Neural cell (in vitro differentiated cells): ENCODE data around the gene SIPA1L2. TPM values are rescaled to one million over a fixed set of nuclear protein-coding genes. Genes with fewer than 3 reads are reported as not detected.

Source experiments
- H2AFZ ChIP-seq: fragments of 200-600, 300-800 bp; sonication (generic), shearing (Covaris generic); 2 replicates; pipeline ENCODE4 v1.6.0; 2014; ENCODE audit warnings: low read depth, mild to moderate bottlenecking, antibody characterized with exemption, low read length, moderate library complexity
- H3F3A ChIP-seq: fragments of 200-600 bp; shearing (Covaris generic); 2 replicates; pipeline ENCODE4 v1.6.1; 2016; ENCODE audit warnings: mild to moderate bottlenecking, moderate library complexity, mixed read lengths, antibody characterized with exemption, low read length; ENCODE audit not compliant: insufficient read depth, poor library complexity, severe bottlenecking
- H3K27ac ChIP-seq: fragments of 200-600, 300-800 bp; sonication (generic), shearing (Covaris generic); 2 replicates; pipeline ENCODE4 v1.5.1; 2014; ENCODE audit warnings: mild to moderate bottlenecking, low read length, moderate library complexity
- H3K27me3 ChIP-seq: fragments of 300-800, 200-600 bp; sonication (generic), shearing (Covaris generic); 2 replicates; pipeline ENCODE4 v1.6.0; 2014; ENCODE audit warnings: mild to moderate bottlenecking, low read depth, low read length, moderate library complexity; ENCODE audit not compliant: insufficient read depth
- H3K36me3 ChIP-seq: fragments of 300-800, 200-600 bp; sonication (generic), shearing (Covaris generic); 2 replicates; pipeline ENCODE4 v1.5.1; 2014; ENCODE audit warnings: mild to moderate bottlenecking, antibody characterized with exemption, low read length, moderate library complexity; ENCODE audit not compliant: insufficient read depth
- H3K4me2 ChIP-seq: fragments of 300-800, 200-600 bp; sonication (generic), shearing (Covaris generic); 2 replicates; pipeline ENCODE4 v1.6.0; 2014; ENCODE audit warnings: mild to moderate bottlenecking, low read length
- H3K4me3 ChIP-seq: fragments of 300-800, 200-600 bp; sonication (generic), shearing (Covaris generic); 2 replicates; pipeline ENCODE4 v1.5.1; 2014; ENCODE audit warnings: mild to moderate bottlenecking, low read length, moderate library complexity
- H3K79me2 ChIP-seq: fragments of 200-600 bp; shearing (Covaris generic); replicated peaks from 2 replicates; pipeline ENCODE4 v1.6.0; 2014; ENCODE audit warnings: mild to moderate bottlenecking, low read length, moderate library complexity; ENCODE audit not compliant: insufficient read depth
- H3K9ac ChIP-seq: fragments of 300-800, 200-600 bp; sonication (generic), shearing (Covaris generic); 2 replicates; pipeline ENCODE4 v1.6.1; 2016; ENCODE audit warnings: mild to moderate bottlenecking, low read length, mixed read lengths
- H3K9me2 ChIP-seq: fragments of 200-600 bp; shearing (Covaris generic); 2 replicates; pipeline ENCODE4 v1.6.1; 2016; ENCODE audit warnings: mild to moderate bottlenecking, low read length, mixed read lengths; ENCODE audit not compliant: insufficient read depth
- H3K9me3 ChIP-seq: fragments of 200-600, 300-800 bp; sonication (generic), shearing (Covaris generic); 2 replicates; pipeline ENCODE4 v1.6.1; 2016; ENCODE audit warnings: mild to moderate bottlenecking, mixed run types, low read length, moderate library complexity, mixed read lengths
- H4K20me1 ChIP-seq: fragments of 200-600 bp; shearing (Covaris generic); 2 replicates; pipeline ENCODE4 v1.6.1; 2016; ENCODE audit warnings: mild to moderate bottlenecking, mixed run types; ENCODE audit not compliant: insufficient read depth
- EP300 ChIP-seq: fragments of 450-650 bp; conservative IDR thresholded peaks from 2 replicates; pipeline ENCODE4 v1.6.1; 2014; ENCODE audit warnings: antibody characterized with exemption, mild to moderate bottlenecking, moderate library complexity; ENCODE audit not compliant: poor library complexity, severe bottlenecking
- EZH2 ChIP-seq: fragments of 200-600, 300-800 bp; shearing (Covaris generic), sonication (generic); IDR thresholded peaks from 2 replicates; pipeline ENCODE4 v1.6.1; 2014; ENCODE audit warnings: antibody characterized with exemption, low read length, borderline replicate concordance, mild to moderate bottlenecking; ENCODE audit not compliant: insufficient read depth, poor library complexity, severe bottlenecking
- MXI1 ChIP-seq: fragments of 450-650 bp; conservative IDR thresholded peaks from 2 replicates; pipeline ENCODE4 v1.6.1; 2014; ENCODE audit warnings: antibody characterized with exemption, mild to moderate bottlenecking; ENCODE audit not compliant: poor library complexity, severe bottlenecking
- POLR2AphosphoS5 ChIP-seq: IDR thresholded peaks from 2 replicates; pipeline ENCODE4 v1.6.1; 2012
- RAD21 ChIP-seq: fragments of 450-650 bp; conservative IDR thresholded peaks from 2 replicates; pipeline ENCODE4 v1.6.1; 2014; ENCODE audit warnings: antibody characterized with exemption, mild to moderate bottlenecking, moderate library complexity
- SMC3 ChIP-seq: fragments of 450-650 bp; conservative IDR thresholded peaks from 2 replicates; pipeline ENCODE4 v1.6.1; 2014; ENCODE audit warnings: antibody characterized with exemption, mild to moderate bottlenecking, moderate library complexity; ENCODE audit not compliant: poor library complexity
- TAF1 ChIP-seq: IDR thresholded peaks from 2 replicates; pipeline ENCODE4 v1.6.1; 2012; ENCODE audit warnings: low read depth
- polyA plus RNA-seq: library from polyadenylated mRNA; depleted of rRNA; stranded (reverse); fragments of >200 nt; gene quantifications from 2 replicates; pipeline ENCODE4 v1.2.3, GENCODE V29; 2014
- TF ChIP-seq, protein P1 (sequence below): IDR thresholded peaks from 2 replicates; pipeline ENCODE4 v1.6.1; 2012; ENCODE audit warnings: borderline replicate concordance
- TF ChIP-seq, protein P2 (sequence below): fragments of 450-650 bp; IDR thresholded peaks from 2 replicates; pipeline ENCODE4 v1.5.1; 2014; ENCODE audit warnings: antibody characterized with exemption, mild to moderate bottlenecking, moderate library complexity; ENCODE audit not compliant: poor library complexity, severe bottlenecking

SIPA1L2 gene
- polyA plus RNA-seq, 1 donor from 2014 or later: 5.6 TPM

DNA sequence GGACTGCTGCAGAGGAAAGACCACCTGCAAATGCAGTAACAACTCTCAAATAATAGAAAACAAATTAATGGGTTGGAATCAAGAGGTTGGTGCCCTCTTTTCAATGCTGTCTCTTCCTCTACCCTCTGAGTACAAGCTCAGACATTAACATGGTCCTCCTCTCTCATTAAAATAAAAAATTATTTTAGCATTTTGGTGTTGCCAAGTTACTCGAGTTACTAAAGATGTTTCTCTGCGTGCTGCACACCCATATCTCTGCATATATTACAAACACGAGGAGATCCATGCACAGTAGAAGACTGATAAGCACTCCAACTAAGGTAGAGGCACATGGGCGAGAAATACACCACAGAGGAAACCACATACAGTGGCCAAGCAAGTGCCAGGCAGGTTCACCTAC lies 21.5 kb downstream of the SIPA1L2 start:
- TF ChIP-seq EP300 (no peak), SMC3 (no peak), TAF1 (no peak), MXI1 (no peak), RAD21 (no peak), EZH2 (no peak), POLR2AphosphoS5 (no peak)
- TF ChIP-seq, protein P1, sequence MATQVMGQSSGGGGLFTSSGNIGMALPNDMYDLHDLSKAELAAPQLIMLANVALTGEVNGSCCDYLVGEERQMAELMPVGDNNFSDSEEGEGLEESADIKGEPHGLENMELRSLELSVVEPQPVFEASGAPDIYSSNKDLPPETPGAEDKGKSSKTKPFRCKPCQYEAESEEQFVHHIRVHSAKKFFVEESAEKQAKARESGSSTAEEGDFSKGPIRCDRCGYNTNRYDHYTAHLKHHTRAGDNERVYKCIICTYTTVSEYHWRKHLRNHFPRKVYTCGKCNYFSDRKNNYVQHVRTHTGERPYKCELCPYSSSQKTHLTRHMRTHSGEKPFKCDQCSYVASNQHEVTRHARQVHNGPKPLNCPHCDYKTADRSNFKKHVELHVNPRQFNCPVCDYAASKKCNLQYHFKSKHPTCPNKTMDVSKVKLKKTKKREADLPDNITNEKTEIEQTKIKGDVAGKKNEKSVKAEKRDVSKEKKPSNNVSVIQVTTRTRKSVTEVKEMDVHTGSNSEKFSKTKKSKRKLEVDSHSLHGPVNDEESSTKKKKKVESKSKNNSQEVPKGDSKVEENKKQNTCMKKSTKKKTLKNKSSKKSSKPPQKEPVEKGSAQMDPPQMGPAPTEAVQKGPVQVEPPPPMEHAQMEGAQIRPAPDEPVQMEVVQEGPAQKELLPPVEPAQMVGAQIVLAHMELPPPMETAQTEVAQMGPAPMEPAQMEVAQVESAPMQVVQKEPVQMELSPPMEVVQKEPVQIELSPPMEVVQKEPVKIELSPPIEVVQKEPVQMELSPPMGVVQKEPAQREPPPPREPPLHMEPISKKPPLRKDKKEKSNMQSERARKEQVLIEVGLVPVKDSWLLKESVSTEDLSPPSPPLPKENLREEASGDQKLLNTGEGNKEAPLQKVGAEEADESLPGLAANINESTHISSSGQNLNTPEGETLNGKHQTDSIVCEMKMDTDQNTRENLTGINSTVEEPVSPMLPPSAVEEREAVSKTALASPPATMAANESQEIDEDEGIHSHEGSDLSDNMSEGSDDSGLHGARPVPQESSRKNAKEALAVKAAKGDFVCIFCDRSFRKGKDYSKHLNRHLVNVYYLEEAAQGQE: no peak
- TF ChIP-seq, protein P2, sequence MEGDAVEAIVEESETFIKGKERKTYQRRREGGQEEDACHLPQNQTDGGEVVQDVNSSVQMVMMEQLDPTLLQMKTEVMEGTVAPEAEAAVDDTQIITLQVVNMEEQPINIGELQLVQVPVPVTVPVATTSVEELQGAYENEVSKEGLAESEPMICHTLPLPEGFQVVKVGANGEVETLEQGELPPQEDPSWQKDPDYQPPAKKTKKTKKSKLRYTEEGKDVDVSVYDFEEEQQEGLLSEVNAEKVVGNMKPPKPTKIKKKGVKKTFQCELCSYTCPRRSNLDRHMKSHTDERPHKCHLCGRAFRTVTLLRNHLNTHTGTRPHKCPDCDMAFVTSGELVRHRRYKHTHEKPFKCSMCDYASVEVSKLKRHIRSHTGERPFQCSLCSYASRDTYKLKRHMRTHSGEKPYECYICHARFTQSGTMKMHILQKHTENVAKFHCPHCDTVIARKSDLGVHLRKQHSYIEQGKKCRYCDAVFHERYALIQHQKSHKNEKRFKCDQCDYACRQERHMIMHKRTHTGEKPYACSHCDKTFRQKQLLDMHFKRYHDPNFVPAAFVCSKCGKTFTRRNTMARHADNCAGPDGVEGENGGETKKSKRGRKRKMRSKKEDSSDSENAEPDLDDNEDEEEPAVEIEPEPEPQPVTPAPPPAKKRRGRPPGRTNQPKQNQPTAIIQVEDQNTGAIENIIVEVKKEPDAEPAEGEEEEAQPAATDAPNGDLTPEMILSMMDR: no peak
- H3K27ac ChIP-seq: no peak overlapping the region
- H3F3A ChIP-seq: no peaks in the 10 kb centered on the region
- no peaks in the 10 kb centered on the region for H3K9me2 ChIP-seq
- H3K4me3 ChIP-seq: no peak overlapping the region
- H3K4me2 ChIP-seq: no peak overlapping the region
- H2AFZ ChIP-seq: no peak overlapping the region
- no peaks in the 10 kb centered on the region for H3K36me3 ChIP-seq
- H3K79me2 ChIP-seq: peaks cover 25% of the 10 kb centered on the region
- H4K20me1 ChIP-seq: no peaks in the 10 kb centered on the region
- no peaks in the 10 kb centered on the region for H3K9me3 ChIP-seq
- H3K27me3 ChIP-seq: no peaks in the 10 kb centered on the region
- H3K9ac ChIP-seq: no peak overlapping the region

DNA sequence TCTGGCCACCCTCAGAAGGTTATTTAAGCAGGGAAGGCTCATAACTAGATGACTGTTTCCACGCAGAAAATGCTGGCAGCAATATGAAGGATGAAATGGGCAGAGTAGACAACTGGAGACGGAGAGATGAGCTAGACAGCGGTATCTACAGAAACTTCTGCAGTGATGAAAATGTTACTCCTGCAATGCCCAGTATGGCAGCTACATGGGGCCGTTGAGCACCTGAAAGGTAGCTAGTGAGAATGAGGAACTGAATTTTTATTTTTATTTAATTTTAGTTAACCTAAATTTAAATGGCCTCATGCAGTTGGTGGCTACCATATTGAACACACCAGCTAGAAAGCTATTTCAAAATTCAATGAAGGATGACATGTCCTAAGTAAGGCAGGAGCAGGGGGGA lies 27.3 kb downstream of the SIPA1L2 start:
- Histone ChIP-seq H3K4me3 (no peak overlapping the region), H3K36me3 (no peaks in the 10 kb centered on the region), H3F3A (no peaks in the 10 kb centered on the region), H3K4me2 (no peak overlapping the region), H3K9me3 (no peaks in the 10 kb centered on the region), H2AFZ (no peak overlapping the region), H3K79me2 (peaks cover 28% of the 10 kb centered on the region), H3K27ac (no peak overlapping the region), H3K9me2 (no peaks in the 10 kb centered on the region), H3K27me3 (no peaks in the 10 kb centered on the region), H4K20me1 (no peaks in the 10 kb centered on the region), H3K9ac (no peak overlapping the region)
- TF ChIP-seq EZH2 (no peak), TAF1 (no peak), EP300 (no peak), MXI1 (no peak), POLR2AphosphoS5 (no peak), SMC3 (no peak), RAD21 (no peak)
- TF ChIP-seq, protein P2: no peak
- TF ChIP-seq, protein P1: no peak
